ENCODE results near the gene APOBEC3H. TPM values are rescaled to one million over a fixed set of nuclear protein-coding genes. Genes with fewer than 3 reads are reported as not detected.

APOBEC3H gene
- total RNA-seq, 1 donor from 2014 or later, result not detected

GRCh38 chr22:39130892-39131855 lies 34.1 kb downstream of the APOBEC3H start:
- no peak overlapping the region for H3K4me3 Mint-ChIP-seq (ENCODE audit: unreplicated experiment)
- no peaks in the 10 kb centered on the region for H3K9me3 Mint-ChIP-seq (ENCODE audit: unreplicated experiment)
- peaks cover 9% of the 10 kb centered on the region for H3K27me3 Mint-ChIP-seq (ENCODE audit: unreplicated experiment)
- H3K4me1 Mint-ChIP-seq (ENCODE audit: unreplicated experiment), result peaks cover 17% of the 10 kb centered on the region
- no peak overlapping the region for H3K27ac Mint-ChIP-seq (ENCODE audit: unreplicated experiment)
- TF ChIP-seq, protein P1, sequence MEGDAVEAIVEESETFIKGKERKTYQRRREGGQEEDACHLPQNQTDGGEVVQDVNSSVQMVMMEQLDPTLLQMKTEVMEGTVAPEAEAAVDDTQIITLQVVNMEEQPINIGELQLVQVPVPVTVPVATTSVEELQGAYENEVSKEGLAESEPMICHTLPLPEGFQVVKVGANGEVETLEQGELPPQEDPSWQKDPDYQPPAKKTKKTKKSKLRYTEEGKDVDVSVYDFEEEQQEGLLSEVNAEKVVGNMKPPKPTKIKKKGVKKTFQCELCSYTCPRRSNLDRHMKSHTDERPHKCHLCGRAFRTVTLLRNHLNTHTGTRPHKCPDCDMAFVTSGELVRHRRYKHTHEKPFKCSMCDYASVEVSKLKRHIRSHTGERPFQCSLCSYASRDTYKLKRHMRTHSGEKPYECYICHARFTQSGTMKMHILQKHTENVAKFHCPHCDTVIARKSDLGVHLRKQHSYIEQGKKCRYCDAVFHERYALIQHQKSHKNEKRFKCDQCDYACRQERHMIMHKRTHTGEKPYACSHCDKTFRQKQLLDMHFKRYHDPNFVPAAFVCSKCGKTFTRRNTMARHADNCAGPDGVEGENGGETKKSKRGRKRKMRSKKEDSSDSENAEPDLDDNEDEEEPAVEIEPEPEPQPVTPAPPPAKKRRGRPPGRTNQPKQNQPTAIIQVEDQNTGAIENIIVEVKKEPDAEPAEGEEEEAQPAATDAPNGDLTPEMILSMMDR (IDR thresholded peaks at IDR 0.05; ENCODE audit: unreplicated experiment), result no peak
- no peaks in the 10 kb centered on the region for H3K36me3 Mint-ChIP-seq (ENCODE audit: low read depth, unreplicated experiment)
- DNase-seq (ENCODE audit: low spot score), result no peak

DNA sequence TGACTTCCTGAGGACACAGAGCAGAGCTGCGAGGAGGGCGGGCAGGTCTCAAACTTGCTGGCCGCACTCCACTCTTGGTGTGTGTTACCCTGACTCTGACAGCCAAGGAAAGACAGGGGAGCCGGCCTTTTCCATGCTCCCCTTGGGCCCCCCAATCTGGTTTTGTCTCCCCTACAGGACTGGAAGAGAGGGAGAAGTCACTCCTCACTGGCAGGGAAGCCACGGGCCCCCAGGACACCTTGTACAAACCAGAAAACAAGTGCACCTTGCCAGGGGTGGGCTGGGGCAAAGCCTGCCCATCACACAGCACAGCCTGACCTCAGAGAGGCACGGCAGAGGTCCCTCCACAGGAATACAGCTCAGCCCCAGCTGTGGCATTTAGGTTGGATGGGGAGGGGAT lies 35.2 kb downstream of the APOBEC3H start:
- H3K9me3 Mint-ChIP-seq (ENCODE audit: unreplicated experiment), result no peaks in the 10 kb centered on the region
- no peaks in the 10 kb centered on the region for H3K36me3 Mint-ChIP-seq (ENCODE audit: low read depth, unreplicated experiment)
- no peak for DNase-seq (ENCODE audit: low spot score)
- H3K27me3 Mint-ChIP-seq (ENCODE audit: unreplicated experiment), result peaks cover 9% of the 10 kb centered on the region
- H3K4me1 Mint-ChIP-seq (ENCODE audit: unreplicated experiment), result peaks cover 17% of the 10 kb centered on the region
- no peak overlapping the region for H3K4me3 Mint-ChIP-seq (ENCODE audit: unreplicated experiment)
- H3K27ac Mint-ChIP-seq (ENCODE audit: unreplicated experiment), result no peak overlapping the region
- TF ChIP-seq, protein P1 (IDR thresholded peaks at IDR 0.05; ENCODE audit: unreplicated experiment), result no peak

GRCh38 chr22:39132871-39133524 lies 36.0 kb downstream of the APOBEC3H start:
- TF ChIP-seq, protein P1 (IDR thresholded peaks at IDR 0.05; ENCODE audit: unreplicated experiment), result no peak
- peaks cover 9% of the 10 kb centered on the region for H3K27me3 Mint-ChIP-seq (ENCODE audit: unreplicated experiment)

GRCh38 chr22:39133871-39134270 lies 36.8 kb downstream of the APOBEC3H start:
- H3K27me3 Mint-ChIP-seq (ENCODE audit: unreplicated experiment), result peaks cover 8% of the 10 kb centered on the region
- DNase-seq (ENCODE audit: low spot score), result no peak
- no peak overlapping the region for H3K27ac Mint-ChIP-seq (ENCODE audit: unreplicated experiment)
- TF ChIP-seq, protein P1 (IDR thresholded peaks at IDR 0.05; ENCODE audit: unreplicated experiment), result no peak
- H3K36me3 Mint-ChIP-seq (ENCODE audit: low read depth, unreplicated experiment), result no peaks in the 10 kb centered on the region
- H3K4me3 Mint-ChIP-seq (ENCODE audit: unreplicated experiment), result no peak overlapping the region
- peaks cover 17% of the 10 kb centered on the region for H3K4me1 Mint-ChIP-seq (ENCODE audit: unreplicated experiment)
- no peaks in the 10 kb centered on the region for H3K9me3 Mint-ChIP-seq (ENCODE audit: unreplicated experiment)

More at GRCh38 chr22:39132871-39133524, 36.0 kb downstream of the APOBEC3H start:
- H3K36me3 Mint-ChIP-seq (ENCODE audit: low read depth, unreplicated experiment), result no peaks in the 10 kb centered on the region
- no peaks in the 10 kb centered on the region for H3K9me3 Mint-ChIP-seq (ENCODE audit: unreplicated experiment)
- no peak for DNase-seq (ENCODE audit: low spot score)
- no peak overlapping the region for H3K4me3 Mint-ChIP-seq (ENCODE audit: unreplicated experiment)
- no peak overlapping the region for H3K27ac Mint-ChIP-seq (ENCODE audit: unreplicated experiment)
- peaks cover 17% of the 10 kb centered on the region for H3K4me1 Mint-ChIP-seq (ENCODE audit: unreplicated experiment)

Data from endothelial cell (in vitro differentiated cells).